Panc1 (cell line): ENCODE results near the gene MVD. TPM values are rescaled to one million over a fixed set of nuclear protein-coding genes. Genes with fewer than 3 reads are reported as not detected.

ENCODE experiments used
- ATAC-seq: fragments of 200-7000 bp; cut with Tn5 transposase; 2 replicates; pipeline ENCODE4 v1.9.1; 2020; ENCODE audit warnings: mild to moderate bottlenecking, moderate library complexity
- BruUV-seq: library from RNA; stranded (reverse); fragments of 400-500 nt; replicated peaks from 2 replicates; lab custom pipeline; 2021; lab: Mats Ljungman, UMichigan
- CTCF ChIA-PET: fragments of 300-600 bp; sonication (Branson Sonifier 250); formaldehyde crosslinking; loops from one replicate; lab custom pipeline; 2022; ENCODE audit warnings: antibody characterized with exemption; lab: Charles Lee
- POLR2A ChIA-PET: fragments of 300-600 bp; sonication (Branson Sonifier 250); formaldehyde crosslinking; loops from one replicate; lab custom pipeline; 2022; ENCODE audit warnings: antibody characterized with exemption; lab: Charles Lee
- DNase-seq: peaks from one replicate; pipeline ENCODE4 v3.0.0-alpha.2; 2010; ENCODE audit warnings: low read depth, low spot score
- H3K27ac ChIP-seq: 2 replicates; pipeline ENCODE4 v1.5.1; 2011; ENCODE audit warnings: mild to moderate bottlenecking, low read length, inconsistent platforms
- H3K27me3 ChIP-seq: fragments of 200-500 bp; sonication (Bioruptor generic); 2 replicates; pipeline ENCODE4 v1.6.0; 2014; ENCODE audit warnings: low read length, inconsistent platforms; ENCODE audit not compliant: control insufficient read depth, insufficient read depth
- H3K36me3 ChIP-seq: fragments of 200-500 bp; sonication (Bioruptor generic); 2 replicates; pipeline ENCODE4 v1.5.1; 2014; ENCODE audit warnings: inconsistent platforms, mild to moderate bottlenecking, low read length, moderate library complexity; ENCODE audit not compliant: control insufficient read depth, insufficient read depth
- H3K4me1 ChIP-seq: 2 replicates; pipeline ENCODE4 v1.5.1; 2011; ENCODE audit warnings: inconsistent platforms, mild to moderate bottlenecking, low read length, moderate library complexity; ENCODE audit not compliant: control insufficient read depth, insufficient read depth
- H3K4me3 ChIP-seq, 2 experiments: 2 replicates each; pipeline ENCODE4 v1.5.1; 2011 to 2012; ENCODE audit warnings: low read depth in 2 of 2, low read length in 2 of 2, mild to moderate bottlenecking in 2 of 2, inconsistent platforms in 1 of 2, moderate library complexity in 1 of 2
- H3K9me3 ChIP-seq: fragments of 200-500 bp; sonication (Bioruptor generic); 2 replicates; pipeline ENCODE4 v1.5.1; 2014; ENCODE audit warnings: low read depth, mild to moderate bottlenecking, inconsistent platforms, low read length, moderate library complexity; ENCODE audit not compliant: control insufficient read depth, insufficient read depth
- POLR2AphosphoS5 ChIP-seq: IDR thresholded peaks from 2 replicates; pipeline ENCODE4 v1.6.1; 2012; ENCODE audit warnings: mild to moderate bottlenecking, low read depth, low read length, moderate library complexity
- SIN3A ChIP-seq: IDR thresholded peaks from 2 replicates; pipeline ENCODE4 v1.6.1; 2012; ENCODE audit warnings: low read depth, mild to moderate bottlenecking, low read length, moderate library complexity, borderline replicate concordance; ENCODE audit not compliant: insufficient read depth
- TCF7L2 ChIP-seq: IDR thresholded peaks from 2 replicates; pipeline ENCODE4 v1.6.1; 2011; ENCODE audit warnings: mild to moderate bottlenecking, low read depth, low read length, inconsistent platforms
- in situ Hi-C: cut with HindIII; loops from 2 replicates; pipeline ENCODE4 v1.10.0; 2016; ENCODE audit warnings: low sequenced_read_pairs, low pct_unique_long_range_greater_than_20kb
- intact Hi-C: fragments of 100-400 bp; cut with micrococcal nuclease; formaldehyde crosslinking; loops from one replicate; pipeline ENCODE4 v1.10.0; 2022; ENCODE audit not compliant: unreplicated experiment
- total RNA-seq: library from RNA; stranded (reverse); gene quantifications from one replicate; pipeline ENCODE4 v1.2.1, GENCODE V29; 2021; ENCODE audit not compliant: unreplicated experiment
- TF ChIP-seq, protein P1 (sequence below), 2 experiments: IDR thresholded peaks; 2 replicates each; pipeline ENCODE4 v1.6.1; 2011 to 2012; ENCODE audit warnings: low read depth in 2 of 2, control low read depth in 1 of 2, low read length in 1 of 2, mild to moderate bottlenecking in 1 of 2, moderate library complexity in 1 of 2; ENCODE audit not compliant: insufficient read depth in 1 of 2
- TF ChIP-seq, protein P2 (sequence below): fragments of 450-650 bp; IDR thresholded peaks from 2 replicates; pipeline ENCODE4 v1.5.1; 2017; ENCODE audit warnings: mild to moderate bottlenecking

The MVD gene
- total RNA-seq, 1 experiment from 2014 or later: 96.8 TPM

DNA sequence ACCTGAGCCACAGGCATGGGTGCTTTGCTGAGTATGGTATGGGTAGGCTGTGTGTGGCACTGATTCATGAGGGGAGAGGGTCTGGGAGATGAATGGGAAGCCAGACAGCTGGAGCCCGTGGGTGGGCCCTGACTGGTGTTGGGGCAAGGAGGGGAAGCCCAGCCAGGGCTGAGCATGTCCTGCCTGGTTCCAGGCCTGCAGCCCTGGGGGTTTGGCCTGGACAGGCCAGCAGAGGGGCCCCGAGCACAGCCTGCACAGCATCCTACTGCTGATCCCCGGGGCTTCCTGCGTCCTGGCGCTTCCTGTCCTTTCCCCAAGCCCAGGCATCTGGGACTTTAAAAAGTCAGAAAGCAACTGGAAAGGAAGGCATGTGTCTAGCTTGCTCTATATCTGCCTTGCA is 4.6 kb upstream of the MVD start:
- no peaks in the 10 kb centered on the region for H3K9me3 ChIP-seq
- TF ChIP-seq POLR2AphosphoS5 (no peak), TCF7L2 (no peak), SIN3A (no peak)
- TF ChIP-seq, protein P1, sequence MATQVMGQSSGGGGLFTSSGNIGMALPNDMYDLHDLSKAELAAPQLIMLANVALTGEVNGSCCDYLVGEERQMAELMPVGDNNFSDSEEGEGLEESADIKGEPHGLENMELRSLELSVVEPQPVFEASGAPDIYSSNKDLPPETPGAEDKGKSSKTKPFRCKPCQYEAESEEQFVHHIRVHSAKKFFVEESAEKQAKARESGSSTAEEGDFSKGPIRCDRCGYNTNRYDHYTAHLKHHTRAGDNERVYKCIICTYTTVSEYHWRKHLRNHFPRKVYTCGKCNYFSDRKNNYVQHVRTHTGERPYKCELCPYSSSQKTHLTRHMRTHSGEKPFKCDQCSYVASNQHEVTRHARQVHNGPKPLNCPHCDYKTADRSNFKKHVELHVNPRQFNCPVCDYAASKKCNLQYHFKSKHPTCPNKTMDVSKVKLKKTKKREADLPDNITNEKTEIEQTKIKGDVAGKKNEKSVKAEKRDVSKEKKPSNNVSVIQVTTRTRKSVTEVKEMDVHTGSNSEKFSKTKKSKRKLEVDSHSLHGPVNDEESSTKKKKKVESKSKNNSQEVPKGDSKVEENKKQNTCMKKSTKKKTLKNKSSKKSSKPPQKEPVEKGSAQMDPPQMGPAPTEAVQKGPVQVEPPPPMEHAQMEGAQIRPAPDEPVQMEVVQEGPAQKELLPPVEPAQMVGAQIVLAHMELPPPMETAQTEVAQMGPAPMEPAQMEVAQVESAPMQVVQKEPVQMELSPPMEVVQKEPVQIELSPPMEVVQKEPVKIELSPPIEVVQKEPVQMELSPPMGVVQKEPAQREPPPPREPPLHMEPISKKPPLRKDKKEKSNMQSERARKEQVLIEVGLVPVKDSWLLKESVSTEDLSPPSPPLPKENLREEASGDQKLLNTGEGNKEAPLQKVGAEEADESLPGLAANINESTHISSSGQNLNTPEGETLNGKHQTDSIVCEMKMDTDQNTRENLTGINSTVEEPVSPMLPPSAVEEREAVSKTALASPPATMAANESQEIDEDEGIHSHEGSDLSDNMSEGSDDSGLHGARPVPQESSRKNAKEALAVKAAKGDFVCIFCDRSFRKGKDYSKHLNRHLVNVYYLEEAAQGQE (IDR thresholded peaks at IDR 0.05; ENCODE audit: insufficient read depth in 1 of 2, low read depth in 2 of 2, low read length in 1 of 2): no peak
- TF ChIP-seq, protein P2, sequence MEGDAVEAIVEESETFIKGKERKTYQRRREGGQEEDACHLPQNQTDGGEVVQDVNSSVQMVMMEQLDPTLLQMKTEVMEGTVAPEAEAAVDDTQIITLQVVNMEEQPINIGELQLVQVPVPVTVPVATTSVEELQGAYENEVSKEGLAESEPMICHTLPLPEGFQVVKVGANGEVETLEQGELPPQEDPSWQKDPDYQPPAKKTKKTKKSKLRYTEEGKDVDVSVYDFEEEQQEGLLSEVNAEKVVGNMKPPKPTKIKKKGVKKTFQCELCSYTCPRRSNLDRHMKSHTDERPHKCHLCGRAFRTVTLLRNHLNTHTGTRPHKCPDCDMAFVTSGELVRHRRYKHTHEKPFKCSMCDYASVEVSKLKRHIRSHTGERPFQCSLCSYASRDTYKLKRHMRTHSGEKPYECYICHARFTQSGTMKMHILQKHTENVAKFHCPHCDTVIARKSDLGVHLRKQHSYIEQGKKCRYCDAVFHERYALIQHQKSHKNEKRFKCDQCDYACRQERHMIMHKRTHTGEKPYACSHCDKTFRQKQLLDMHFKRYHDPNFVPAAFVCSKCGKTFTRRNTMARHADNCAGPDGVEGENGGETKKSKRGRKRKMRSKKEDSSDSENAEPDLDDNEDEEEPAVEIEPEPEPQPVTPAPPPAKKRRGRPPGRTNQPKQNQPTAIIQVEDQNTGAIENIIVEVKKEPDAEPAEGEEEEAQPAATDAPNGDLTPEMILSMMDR: no peak
- CTCF ChIA-PET: no interaction called here
- in situ Hi-C loops: no loop called here
- H3K4me1 ChIP-seq: no peaks in the 10 kb centered on the region
- H3K36me3 ChIP-seq: no peaks in the 10 kb centered on the region; the same call in 1 of the 2 replicates
- H3K4me3 ChIP-seq: no peak overlapping the region
- no peaks in the 10 kb centered on the region for H3K27me3 ChIP-seq
- intact Hi-C loops: no loop called here
- POLR2A ChIA-PET: no interaction called here
- DNase-seq: no peak
- ATAC-seq: no peak
- no TSS peak for BruUV-seq
- H3K27ac ChIP-seq: no peak overlapping the region

DNA sequence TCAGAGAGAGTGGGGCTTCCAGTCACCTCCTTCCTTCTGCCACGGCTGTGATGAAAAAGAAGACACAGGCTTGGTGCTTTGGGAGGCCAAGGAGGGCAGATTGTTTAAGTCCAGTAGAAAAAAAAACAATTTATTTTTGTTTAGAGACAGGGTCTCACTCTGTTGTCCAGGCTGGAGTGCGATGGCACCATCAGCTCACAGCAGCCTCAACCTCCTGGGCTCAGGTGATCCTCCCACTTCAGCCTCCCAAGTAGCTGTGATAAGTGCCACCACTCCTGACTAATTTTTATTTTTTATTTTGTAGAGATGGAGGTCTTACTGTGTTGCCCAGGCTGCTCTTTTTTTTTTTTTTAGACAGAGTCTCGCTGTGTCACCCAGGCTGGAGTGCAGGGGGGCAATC is 2.7 kb upstream of the MVD start:
- in situ Hi-C loops: no loop called here
- Histone ChIP-seq H3K4me3 (no peak overlapping the region), H3K27me3 (no peaks in the 10 kb centered on the region), H3K9me3 (no peaks in the 10 kb centered on the region), H3K4me1 (peaks cover 5% of the 10 kb centered on the region; the same call in 1 of the 2 replicates), H3K36me3 (no peaks in the 10 kb centered on the region; the same call in 1 of the 2 replicates), H3K27ac (no peak overlapping the region)
- BruUV-seq: no TSS peak
- DNase-seq (no peak), ATAC-seq (no peak)
- TF ChIP-seq TCF7L2 (no peak), SIN3A (no peak), POLR2AphosphoS5 (no peak)
- TF ChIP-seq, protein P2: no peak
- TF ChIP-seq, protein P1 (IDR thresholded peaks at IDR 0.05; ENCODE audit: insufficient read depth in 1 of 2, low read depth in 2 of 2, low read length in 1 of 2): no peak
- ChIA-PET CTCF (interaction anchor here (0.5 kb wide), 1 partner anchor 14 kb away, joined by 3 read pairs; no protein-coding TSS in a partner anchor), POLR2A (no interaction called here)
- intact Hi-C loops: no loop called here
